GM21515 (cell line): Measurements from ENCODE around the gene RHBDD2.
"Not testable (repeated sequence)": the region's sequence is repeated elsewhere in the genome, so short reads cannot be mapped to it uniquely, and the experiment has no call there.

Experiments
- ATAC-seq: cut with Tn5 transposase; IDR thresholded peaks from one replicate; pipeline ENCODE4 v1.9.1; 2021; ENCODE audit not compliant: unreplicated experiment

RHBDD2 gene

GRCh38 chr7:75878769-75879611 lies at the start of gene RHBDD2:
TSS of gene RHBDD2 (plus strand) at chr7:75879034. CDS start at chr7:75879083, 49 bp downstream.
- peak; percentile 91 for ATAC-seq

- not testable (repeated sequence) for ATAC-seq
Observed at GRCh38 chr7:75829656-75830055, 49.2 kb upstream of the RHBDD2 start.

GRCh38 chr7:75830978-75831377 lies 47.9 kb upstream of the RHBDD2 start:
- no peak for ATAC-seq

- not testable (repeated sequence) for ATAC-seq
Observed at GRCh38 chr7:75833662-75834061, 45.2 kb upstream of the RHBDD2 start.

- ATAC-seq = no peak
Observed at GRCh38 chr7:75835688-75836285, 43.0 kb upstream of the RHBDD2 start.

- no peak for ATAC-seq
Observed at GRCh38 chr7:75836798-75837197, 42.0 kb upstream of the RHBDD2 start.

- ATAC-seq = not testable (repeated sequence)
Observed at GRCh38 chr7:75838281-75838930, 40.4 kb upstream of the RHBDD2 start.

GRCh38 chr7:75840029-75840428 lies 38.8 kb upstream of the RHBDD2 start:
- no peak for ATAC-seq

- peak; percentile 75 for ATAC-seq
Observed at GRCh38 chr7:75842836-75843446, 35.9 kb upstream of the RHBDD2 start.

- ATAC-seq = no peak
Observed at GRCh38 chr7:75843613-75844116, 35.2 kb upstream of the RHBDD2 start.

GRCh38 chr7:75844158-75844557 lies 34.7 kb upstream of the RHBDD2 start:
- ATAC-seq = no peak

- ATAC-seq = not testable (repeated sequence)
Observed at GRCh38 chr7:75845132-75845531, 33.7 kb upstream of the RHBDD2 start.

- no peak for ATAC-seq
Observed at GRCh38 chr7:75847707-75848106, 31.1 kb upstream of the RHBDD2 start.

- ATAC-seq = no peak
Observed at GRCh38 chr7:75849573-75849972, 29.3 kb upstream of the RHBDD2 start.

- ATAC-seq = no peak
Observed at GRCh38 chr7:75850235-75850634, 28.6 kb upstream of the RHBDD2 start.

- ATAC-seq = no peak
Observed at GRCh38 chr7:75854233-75854632, 24.6 kb upstream of the RHBDD2 start.

GRCh38 chr7:75854813-75855345 lies 24.0 kb upstream of the RHBDD2 start:
- not testable (repeated sequence) for ATAC-seq

GRCh38 chr7:75856536-75856935 lies 22.3 kb upstream of the RHBDD2 start:
- no peak for ATAC-seq

GRCh38 chr7:75858410-75858809 lies 20.4 kb upstream of the RHBDD2 start:
- no peak for ATAC-seq

- no peak for ATAC-seq
Observed at GRCh38 chr7:75861636-75862035, 17.2 kb upstream of the RHBDD2 start.

- not testable (repeated sequence) for ATAC-seq
Observed at GRCh38 chr7:75864251-75864650, 14.6 kb upstream of the RHBDD2 start.
